MM.1S (cell line): ENCODE measurements around the gene TXNRD1.

Experiments used
- DNase-seq: peaks from one replicate; pipeline ENCODE4 v3.0.0-alpha.2; 2015
- H2AFZ ChIP-seq: fragments of 300-600 bp; sonication (generic); 2 replicates; pipeline ENCODE4 v1.6.0; 2016; ENCODE audit warnings: antibody characterized with exemption, low read length
- H3F3A ChIP-seq: fragments of 300-600 bp; sonication (generic); 2 replicates; pipeline ENCODE4 v1.6.1; 2016; ENCODE audit warnings: mild to moderate bottlenecking, antibody characterized with exemption, low read length, moderate library complexity, mixed read lengths; ENCODE audit not compliant: insufficient read depth
- H3K27ac ChIP-seq: fragments of 300-600 bp; sonication (generic); 2 replicates; pipeline ENCODE4 v1.5.1; 2016; ENCODE audit warnings: mild to moderate bottlenecking, low read length
- H3K27me3 ChIP-seq: fragments of 300-600 bp; sonication (generic); replicated peaks from 2 replicates; pipeline ENCODE4 v1.6.0; 2016; ENCODE audit warnings: low read length; ENCODE audit not compliant: insufficient read depth
- H3K36me3 ChIP-seq: fragments of 300-600 bp; sonication (generic); replicated peaks from 2 replicates; pipeline ENCODE4 v1.6.1; 2016; ENCODE audit warnings: mild to moderate bottlenecking, low read length, mixed read lengths; ENCODE audit not compliant: insufficient read depth
- H3K4me1 ChIP-seq: fragments of 300-600 bp; sonication (generic); 2 replicates; pipeline ENCODE4 v1.6.1; 2016; ENCODE audit warnings: low read length, mixed read lengths
- H3K4me2 ChIP-seq: fragments of 300-600 bp; sonication (generic); 2 replicates; pipeline ENCODE4 v1.6.0; 2016; ENCODE audit warnings: low read depth, low read length
- H3K4me3 ChIP-seq: fragments of 300-600 bp; sonication (generic); 2 replicates; pipeline ENCODE4 v1.5.1; 2016; ENCODE audit warnings: low read length, mixed read lengths
- H3K79me2 ChIP-seq: fragments of 300-600 bp; sonication (generic); 2 replicates; pipeline ENCODE4 v1.6.1; 2016; ENCODE audit warnings: mixed run types, low read length, mixed read lengths
- H3K9ac ChIP-seq: fragments of 300-600 bp; sonication (generic); 2 replicates; pipeline ENCODE4 v1.6.1; 2016; ENCODE audit warnings: low read length, mixed read lengths
- H3K9me2 ChIP-seq: fragments of 300-600 bp; sonication (generic); replicated peaks from 2 replicates; pipeline ENCODE4 v1.6.1; 2016; ENCODE audit warnings: mild to moderate bottlenecking, low read length, mixed read lengths; ENCODE audit not compliant: insufficient read depth
- H3K9me3 ChIP-seq: fragments of 300-600 bp; sonication (generic); replicated peaks from 2 replicates; pipeline ENCODE4 v1.6.1; 2016; ENCODE audit warnings: mild to moderate bottlenecking, low read length, mixed read lengths; ENCODE audit not compliant: insufficient read depth
- H4K20me1 ChIP-seq: fragments of 300-600 bp; sonication (generic); 2 replicates; pipeline ENCODE4 v1.6.1; 2016; ENCODE audit warnings: mild to moderate bottlenecking, low read length, moderate library complexity, mixed read lengths; ENCODE audit not compliant: insufficient read depth
- CTCF ChIP-seq: fragments of 300-600 bp; sonication (generic); IDR thresholded peaks from 2 replicates; pipeline ENCODE4 v1.5.1; 2016; ENCODE audit warnings: antibody characterized with exemption, low read length, mixed read lengths
- EZH2 ChIP-seq: fragments of 300-600 bp; sonication (generic); optimal IDR thresholded peaks from 2 replicates; pipeline ENCODE3; 2017; ENCODE audit warnings: low read depth, mild to moderate bottlenecking, antibody characterized with exemption, low read length, mixed read lengths
- EZH2phosphoT487 ChIP-seq: fragments of 300-600 bp; sonication (generic); IDR thresholded peaks from 2 replicates; pipeline ENCODE4 v1.6.1; 2018; ENCODE audit warnings: antibody characterized with exemption, low read length

The TXNRD1 gene

GRCh38 chr12:104226672-104227071 is 11.1 kb downstream of the TXNRD1 start:
- DNase-seq = no peak
- TF ChIP-seq EZH2phosphoT487 = no peak
- no peak for TF ChIP-seq CTCF
- no peak for TF ChIP-seq EZH2
- no peak overlapping the region for H3K4me2 ChIP-seq
- H3K27me3 ChIP-seq = no peaks in the 10 kb centered on the region
- no peak overlapping the region for H3K9ac ChIP-seq
- no peaks in the 10 kb centered on the region for H3K9me3 ChIP-seq
- no peak overlapping the region for H3K4me3 ChIP-seq
- no peak overlapping the region for H3K27ac ChIP-seq
- no peaks in the 10 kb centered on the region for H3K9me2 ChIP-seq
- H2AFZ ChIP-seq = no peak overlapping the region
- H3K79me2 ChIP-seq = no peaks in the 10 kb centered on the region
- H3K4me1 ChIP-seq = peaks cover 6% of the 10 kb centered on the region; the same call in 1 of the 2 replicates
- no peaks in the 10 kb centered on the region for H3K36me3 ChIP-seq
- no peaks in the 10 kb centered on the region for H4K20me1 ChIP-seq
- H3F3A ChIP-seq = no peaks in the 10 kb centered on the region

GRCh38 chr12:104230304-104231095 is 14.9 kb downstream of the TXNRD1 start:
- Histone ChIP-seq H3K4me1 (no peaks in the 10 kb centered on the region), H2AFZ (no peak overlapping the region), H3K27ac (no peak overlapping the region), H3K36me3 (no peaks in the 10 kb centered on the region), H3K27me3 (no peaks in the 10 kb centered on the region), H3F3A (no peaks in the 10 kb centered on the region), H4K20me1 (no peaks in the 10 kb centered on the region), H3K4me3 (no peak overlapping the region), H3K9me3 (no peaks in the 10 kb centered on the region), H3K9ac (no peak overlapping the region), H3K79me2 (no peaks in the 10 kb centered on the region), H3K4me2 (no peak overlapping the region), H3K9me2 (no peaks in the 10 kb centered on the region)
- TF ChIP-seq CTCF (no peak; the same call in 1 of the 2 replicates), EZH2phosphoT487 (no peak), EZH2 (no peak)
- DNase-seq = no peak

- Histone ChIP-seq H3K4me1 (no peaks in the 10 kb centered on the region), H3K27me3 (no peaks in the 10 kb centered on the region), H3K27ac (no peak overlapping the region), H3F3A (no peaks in the 10 kb centered on the region), H3K9me2 (no peaks in the 10 kb centered on the region), H2AFZ (no peak overlapping the region), H3K79me2 (no peaks in the 10 kb centered on the region), H3K4me3 (no peak overlapping the region), H4K20me1 (no peaks in the 10 kb centered on the region), H3K9me3 (no peaks in the 10 kb centered on the region), H3K9ac (no peak overlapping the region), H3K4me2 (no peak overlapping the region), H3K36me3 (no peaks in the 10 kb centered on the region)
- TF ChIP-seq CTCF (no peak), EZH2phosphoT487 (no peak), EZH2 (no peak)
- no peak for DNase-seq
These were observed 17.2 kb downstream of the TXNRD1 start for GRCh38 chr12:104232609-104233280.
